HepG2 (cell line): ENCODE data around the gene PRMT7. TPM values are rescaled to one million over a fixed set of nuclear protein-coding genes. Genes with fewer than 3 reads are reported as not detected.
A peak's percentile ranks its signal among the peaks of the same experiment; 100 is the strongest.

Experiments used
- HES4 ChIP-seq: sonication (generic); formaldehyde crosslinking; IDR thresholded peaks from 2 replicates; pipeline ENCODE4 v1.9.0; 2021; ENCODE audit warnings: mild to moderate bottlenecking, missing genetic modification reagents, borderline replicate concordance
- MAZ ChIP-seq, 2 experiments: sonication (generic) in 1 of 2; formaldehyde crosslinking in 1 of 2; IDR thresholded peaks; 2 replicates each; pipeline versions ENCODE4 v1.5.0 to v1.6.1; 2012 to 2020; ENCODE audit warnings: low read depth in 2 of 2, mild to moderate bottlenecking in 2 of 2, borderline replicate concordance in 1 of 2, improper control_type of control experiment in 1 of 2, low read length in 1 of 2, missing genetic modification reagents in 1 of 2, moderate library complexity in 1 of 2
- MZF1 ChIP-seq: sonication (generic); formaldehyde crosslinking; IDR thresholded peaks from 2 replicates; pipeline ENCODE4 v1.8.1; 2023; ENCODE audit warnings: mild to moderate bottlenecking, missing genetic modification reagents, borderline replicate concordance
- RBAK ChIP-seq: sonication (generic); formaldehyde crosslinking; IDR thresholded peaks from 2 replicates; pipeline ENCODE4 v1.5.1; 2020; ENCODE audit warnings: mild to moderate bottlenecking, missing genetic modification reagents
- REXO4 ChIP-seq: sonication (generic); formaldehyde crosslinking; IDR thresholded peaks from 2 replicates; pipeline ENCODE4 v1.8.0; 2022; ENCODE audit warnings: missing genetic modification reagents, mild to moderate bottlenecking, borderline replicate concordance
- STAG1 ChIP-seq: sonication (generic); formaldehyde crosslinking; IDR thresholded peaks from 2 replicates; pipeline ENCODE4 v1.4.0; 2020; ENCODE audit warnings: missing genetic modification reagents
- WIZ ChIP-seq: sonication (generic); formaldehyde crosslinking; IDR thresholded peaks from 2 replicates; pipeline ENCODE4 v1.5.1; 2020; ENCODE audit warnings: mild to moderate bottlenecking, missing genetic modification reagents
- ZFP36L2 ChIP-seq: sonication (generic); formaldehyde crosslinking; IDR thresholded peaks from 2 replicates; pipeline ENCODE4 v1.4.0; 2020; ENCODE audit warnings: missing genetic modification reagents
- ZNF138 ChIP-seq: sonication (generic); formaldehyde crosslinking; IDR thresholded peaks from 2 replicates; pipeline ENCODE4 v1.5.0; 2020; ENCODE audit warnings: mild to moderate bottlenecking, low read depth, missing genetic modification reagents
- ZNF749 ChIP-seq: sonication (generic); formaldehyde crosslinking; IDR thresholded peaks from 2 replicates; pipeline ENCODE4 v1.8.0; 2022; ENCODE audit warnings: mild to moderate bottlenecking, missing genetic modification reagents, moderate library complexity, borderline replicate concordance
- polyA plus RNA-seq, 8 experiments: library from polyadenylated mRNA; depleted of rRNA in 3 of 8; stranded (reverse) in 7 of 8; unstranded in 1 of 8; fragments of >200 nt; fragmentation: Illumina TruSeq in 4 of 8; extraction: Trizol in 4 of 8; gene quantifications; 2 replicates each; pipeline versions ENCODE4 v1.2.1 to v1.2.3, GENCODE V29; 2011 to 2016; ENCODE audit warnings: low read depth in 4 of 8, missing spikeins in 1 of 8, mixed read lengths in 1 of 8; ENCODE audit not compliant: insufficient read depth in 1 of 8
- total RNA-seq, 5 experiments: library from RNA; depleted of rRNA; stranded (reverse); fragments of >200 nt; fragmentation: Illumina TruSeq; extraction: Trizol; gene quantifications; 2 replicates each; pipeline ENCODE4 v1.2.3, GENCODE V29; 2016; ENCODE audit warnings: low read depth in 1 of 5
- TF ChIP-seq, protein P1 (sequence below): sonication (generic); formaldehyde crosslinking; IDR thresholded peaks from 2 replicates; pipeline ENCODE4 v1.4.0; 2020; ENCODE audit warnings: mild to moderate bottlenecking, missing genetic modification reagents
- TF ChIP-seq, protein P2 (sequence below): sonication (generic); formaldehyde crosslinking; conservative IDR thresholded peaks from 2 replicates; pipeline ENCODE4 v1.4.0; 2020; ENCODE audit warnings: missing genetic modification reagents
- TF ChIP-seq, protein P3 (sequence below): sonication (generic); formaldehyde crosslinking; IDR thresholded peaks from 2 replicates; pipeline ENCODE4; 2020; ENCODE audit warnings: missing genetic modification reagents, mild to moderate bottlenecking, borderline replicate concordance

PRMT7 gene
- total and polyA plus RNA-seq, 2 of the 13 experiments (the other 11 are each of a cell fraction or from before 2014, with no cell fraction given): 47.5 to 55.0 TPM

DNA sequence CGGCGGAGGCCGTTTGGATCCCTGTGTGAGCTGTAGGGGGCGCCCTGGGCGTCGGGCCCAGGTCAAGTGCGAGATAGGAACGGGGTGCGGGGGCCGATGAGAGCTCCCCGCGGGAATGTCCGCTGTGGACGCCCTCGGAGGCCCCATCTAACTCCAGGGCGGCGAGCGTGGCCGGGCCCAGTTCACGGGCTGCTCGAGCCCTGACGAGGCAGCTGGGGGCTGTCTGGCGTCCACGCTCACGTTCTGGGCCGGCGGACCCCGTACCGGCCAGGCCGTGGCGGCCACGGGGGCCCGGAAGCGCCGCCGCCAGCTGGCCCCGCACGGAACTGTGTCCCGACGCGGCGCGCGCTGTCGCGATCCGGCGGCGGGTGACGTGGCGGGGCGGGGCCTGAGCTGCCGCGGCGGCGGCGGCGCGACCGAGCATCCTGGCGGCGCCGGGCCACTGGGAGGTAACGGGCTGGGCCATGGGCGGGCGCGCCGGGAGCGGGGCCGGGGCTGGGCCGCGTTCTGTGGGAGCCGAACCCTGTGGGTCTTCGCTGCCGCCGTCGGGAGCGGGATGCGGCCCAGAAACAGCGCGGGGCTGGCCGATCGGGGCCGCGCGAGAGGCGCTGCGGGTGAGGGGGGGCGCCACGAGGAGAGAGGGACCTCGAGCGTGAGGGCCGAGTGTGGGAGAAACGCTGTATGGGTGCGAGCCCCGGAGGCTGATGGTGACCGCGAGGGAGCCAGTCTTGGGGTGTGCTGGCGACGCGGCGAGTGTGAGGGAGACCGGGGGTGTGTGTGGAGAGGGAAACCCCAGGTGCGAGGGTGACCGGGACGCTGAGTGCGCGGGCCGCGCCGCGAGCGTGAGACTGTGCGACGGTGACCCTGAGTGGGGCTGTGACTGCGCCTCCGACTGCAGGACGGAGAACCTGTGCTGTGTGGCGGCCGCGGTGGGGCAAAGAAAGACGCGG is 46.4 kb upstream of the PRMT7 start, which contains the start of gene SLC7A6 (continued):
- TF ChIP-seq, protein P1, sequence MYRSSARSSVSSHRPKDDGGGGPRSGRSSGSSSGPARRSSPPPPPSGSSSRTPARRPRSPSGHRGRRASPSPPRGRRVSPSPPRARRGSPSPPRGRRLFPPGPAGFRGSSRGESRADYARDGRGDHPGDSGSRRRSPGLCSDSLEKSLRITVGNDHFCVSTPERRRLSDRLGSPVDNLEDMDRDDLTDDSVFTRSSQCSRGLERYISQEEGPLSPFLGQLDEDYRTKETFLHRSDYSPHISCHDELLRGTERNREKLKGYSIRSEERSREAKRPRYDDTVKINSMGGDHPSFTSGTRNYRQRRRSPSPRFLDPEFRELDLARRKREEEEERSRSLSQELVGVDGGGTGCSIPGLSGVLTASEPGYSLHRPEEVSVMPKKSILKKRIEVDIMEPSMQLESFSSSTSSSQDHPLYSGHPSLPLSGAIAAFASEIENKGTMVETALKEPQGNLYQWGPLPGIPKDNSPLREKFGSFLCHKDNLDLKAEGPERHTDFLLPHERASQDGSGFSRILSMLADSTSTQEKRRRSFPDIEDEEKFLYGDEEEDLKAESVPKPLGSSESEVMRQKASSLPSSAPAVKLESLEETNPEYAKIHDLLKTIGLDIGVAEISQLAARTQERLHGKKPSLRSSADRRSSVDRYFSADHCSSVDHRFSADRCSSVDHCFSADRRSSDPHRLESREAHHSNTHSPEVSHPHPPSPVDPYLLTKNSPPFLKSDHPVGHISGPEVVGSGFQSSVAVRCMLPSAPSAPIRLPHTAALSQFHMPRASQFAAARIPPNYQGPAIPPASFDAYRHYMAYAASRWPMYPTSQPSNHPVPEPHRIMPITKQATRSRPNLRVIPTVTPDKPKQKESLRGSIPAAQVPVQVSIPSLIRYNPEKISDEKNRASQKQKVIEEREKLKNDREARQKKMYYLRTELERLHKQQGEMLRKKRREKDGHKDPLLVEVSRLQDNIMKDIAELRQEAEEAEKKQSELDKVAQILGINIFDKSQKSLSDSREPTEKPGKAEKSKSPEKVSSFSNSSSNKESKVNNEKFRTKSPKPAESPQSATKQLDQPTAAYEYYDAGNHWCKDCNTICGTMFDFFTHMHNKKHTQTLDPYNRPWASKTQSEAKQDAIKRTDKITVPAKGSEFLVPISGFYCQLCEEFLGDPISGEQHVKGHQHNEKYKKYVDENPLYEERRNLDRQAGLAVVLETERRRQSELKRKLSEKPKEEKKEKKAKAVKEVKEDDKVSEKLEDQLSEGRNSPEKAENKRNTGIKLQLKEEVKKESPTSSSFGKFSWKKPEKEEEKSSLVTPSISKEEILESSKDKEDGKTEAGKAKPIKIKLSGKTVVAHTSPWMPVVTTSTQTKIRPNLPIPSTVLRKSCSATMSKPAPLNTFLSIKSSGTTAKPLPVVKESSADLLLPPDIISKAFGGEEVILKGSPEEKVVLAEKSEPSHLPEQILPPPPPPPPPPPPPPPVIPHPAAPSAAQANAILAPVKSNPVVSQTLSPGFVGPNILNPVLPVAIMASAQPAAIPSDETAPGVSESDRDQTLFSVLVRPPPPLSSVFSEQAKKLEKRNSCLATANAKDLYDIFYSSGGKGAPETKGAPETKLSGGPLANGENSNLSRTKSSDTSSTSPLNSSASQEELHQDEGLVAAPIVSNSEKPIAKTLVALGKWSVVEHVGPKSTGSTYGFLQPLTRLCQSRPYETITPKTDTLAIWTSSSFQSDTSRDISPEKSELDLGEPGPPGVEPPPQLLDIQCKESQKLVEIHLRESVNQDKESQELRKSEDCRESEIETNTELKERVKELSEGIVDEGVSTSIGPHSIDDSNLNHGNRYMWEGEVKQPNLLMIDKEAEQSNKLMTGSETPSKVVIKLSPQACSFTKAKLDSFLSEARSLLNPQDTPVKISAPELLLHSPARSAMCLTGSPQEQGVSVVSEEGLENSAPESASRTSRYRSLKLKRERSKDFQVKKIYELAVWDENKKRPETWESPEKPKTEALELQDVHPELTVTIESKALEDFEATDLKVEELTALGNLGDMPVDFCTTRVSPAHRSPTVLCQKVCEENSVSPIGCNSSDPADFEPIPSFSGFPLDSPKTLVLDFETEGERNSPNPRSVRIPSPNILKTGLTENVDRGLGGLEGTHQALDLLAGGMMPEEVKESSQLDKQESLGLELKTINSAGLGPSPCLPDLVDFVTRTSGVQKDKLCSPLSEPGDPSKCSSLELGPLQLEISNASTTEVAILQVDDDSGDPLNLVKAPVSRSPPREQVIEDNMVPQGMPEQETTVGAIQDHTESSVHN (CRISPR knock-in tag): peak; percentile 57
- no peak; the same call in none of the 2 replicates for TF ChIP-seq HES4
- TF ChIP-seq RBAK (CRISPR knock-in tag): no peak
- TF ChIP-seq STAG1 (CRISPR knock-in tag): peak; percentile 59
- TF ChIP-seq, protein P2, sequence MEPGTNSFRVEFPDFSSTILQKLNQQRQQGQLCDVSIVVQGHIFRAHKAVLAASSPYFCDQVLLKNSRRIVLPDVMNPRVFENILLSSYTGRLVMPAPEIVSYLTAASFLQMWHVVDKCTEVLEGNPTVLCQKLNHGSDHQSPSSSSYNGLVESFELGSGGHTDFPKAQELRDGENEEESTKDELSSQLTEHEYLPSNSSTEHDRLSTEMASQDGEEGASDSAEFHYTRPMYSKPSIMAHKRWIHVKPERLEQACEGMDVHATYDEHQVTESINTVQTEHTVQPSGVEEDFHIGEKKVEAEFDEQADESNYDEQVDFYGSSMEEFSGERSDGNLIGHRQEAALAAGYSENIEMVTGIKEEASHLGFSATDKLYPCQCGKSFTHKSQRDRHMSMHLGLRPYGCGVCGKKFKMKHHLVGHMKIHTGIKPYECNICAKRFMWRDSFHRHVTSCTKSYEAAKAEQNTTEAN: peak; percentile 59; the same call in 1 of the 2 replicates
- TF ChIP-seq WIZ (CRISPR knock-in tag): no peak; the same call in 1 of the 2 replicates
- no peak; the same call in 1 of the 2 replicates for TF ChIP-seq ZNF749
- TF ChIP-seq MAZ (IDR thresholded peaks at IDR 0.05; ENCODE audit: borderline replicate concordance, low read depth, low read length): peak; percentile 32; the same call in 1 of the 2 replicates
- peak; percentile 76 for TF ChIP-seq MAZ (CRISPR knock-in tag; IDR thresholded peaks at IDR 0.05; ENCODE audit: low read depth)
- TF ChIP-seq MZF1 (CRISPR knock-in tag): no peak
- TF ChIP-seq ZFP36L2: 0 out of 2 replicates have a peak, but pooled peaks have one; percentile 86
- TF ChIP-seq, protein P3, sequence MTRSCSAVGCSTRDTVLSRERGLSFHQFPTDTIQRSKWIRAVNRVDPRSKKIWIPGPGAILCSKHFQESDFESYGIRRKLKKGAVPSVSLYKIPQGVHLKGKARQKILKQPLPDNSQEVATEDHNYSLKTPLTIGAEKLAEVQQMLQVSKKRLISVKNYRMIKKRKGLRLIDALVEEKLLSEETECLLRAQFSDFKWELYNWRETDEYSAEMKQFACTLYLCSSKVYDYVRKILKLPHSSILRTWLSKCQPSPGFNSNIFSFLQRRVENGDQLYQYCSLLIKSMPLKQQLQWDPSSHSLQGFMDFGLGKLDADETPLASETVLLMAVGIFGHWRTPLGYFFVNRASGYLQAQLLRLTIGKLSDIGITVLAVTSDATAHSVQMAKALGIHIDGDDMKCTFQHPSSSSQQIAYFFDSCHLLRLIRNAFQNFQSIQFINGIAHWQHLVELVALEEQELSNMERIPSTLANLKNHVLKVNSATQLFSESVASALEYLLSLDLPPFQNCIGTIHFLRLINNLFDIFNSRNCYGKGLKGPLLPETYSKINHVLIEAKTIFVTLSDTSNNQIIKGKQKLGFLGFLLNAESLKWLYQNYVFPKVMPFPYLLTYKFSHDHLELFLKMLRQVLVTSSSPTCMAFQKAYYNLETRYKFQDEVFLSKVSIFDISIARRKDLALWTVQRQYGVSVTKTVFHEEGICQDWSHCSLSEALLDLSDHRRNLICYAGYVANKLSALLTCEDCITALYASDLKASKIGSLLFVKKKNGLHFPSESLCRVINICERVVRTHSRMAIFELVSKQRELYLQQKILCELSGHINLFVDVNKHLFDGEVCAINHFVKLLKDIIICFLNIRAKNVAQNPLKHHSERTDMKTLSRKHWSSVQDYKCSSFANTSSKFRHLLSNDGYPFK (CRISPR knock-in tag): 0 out of 2 replicates have a peak, but pooled peaks have one; percentile 46
- TF ChIP-seq REXO4: peak; percentile 86; the same call in 1 of the 2 replicates
- peak; percentile 86; the same call in 1 of the 2 replicates for TF ChIP-seq ZNF138 (CRISPR knock-in tag)
